Measurements from ENCODE around the gene HERC2.

DNA sequence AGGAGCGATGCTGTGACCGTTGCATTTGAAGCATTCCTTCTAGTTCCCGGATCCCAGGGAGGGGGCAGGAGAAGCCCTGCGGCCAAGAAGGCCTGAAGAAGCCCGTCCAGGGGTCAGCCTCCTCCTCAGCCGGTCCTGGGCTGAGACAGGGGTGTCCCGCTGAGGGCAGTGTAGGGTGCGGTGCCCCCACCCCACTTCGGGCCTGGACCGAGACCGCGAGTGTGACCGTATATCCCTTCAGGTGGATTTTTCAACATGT, 225.6 kb downstream of the HERC2 start:
- TF ChIP-seq, protein P1, sequence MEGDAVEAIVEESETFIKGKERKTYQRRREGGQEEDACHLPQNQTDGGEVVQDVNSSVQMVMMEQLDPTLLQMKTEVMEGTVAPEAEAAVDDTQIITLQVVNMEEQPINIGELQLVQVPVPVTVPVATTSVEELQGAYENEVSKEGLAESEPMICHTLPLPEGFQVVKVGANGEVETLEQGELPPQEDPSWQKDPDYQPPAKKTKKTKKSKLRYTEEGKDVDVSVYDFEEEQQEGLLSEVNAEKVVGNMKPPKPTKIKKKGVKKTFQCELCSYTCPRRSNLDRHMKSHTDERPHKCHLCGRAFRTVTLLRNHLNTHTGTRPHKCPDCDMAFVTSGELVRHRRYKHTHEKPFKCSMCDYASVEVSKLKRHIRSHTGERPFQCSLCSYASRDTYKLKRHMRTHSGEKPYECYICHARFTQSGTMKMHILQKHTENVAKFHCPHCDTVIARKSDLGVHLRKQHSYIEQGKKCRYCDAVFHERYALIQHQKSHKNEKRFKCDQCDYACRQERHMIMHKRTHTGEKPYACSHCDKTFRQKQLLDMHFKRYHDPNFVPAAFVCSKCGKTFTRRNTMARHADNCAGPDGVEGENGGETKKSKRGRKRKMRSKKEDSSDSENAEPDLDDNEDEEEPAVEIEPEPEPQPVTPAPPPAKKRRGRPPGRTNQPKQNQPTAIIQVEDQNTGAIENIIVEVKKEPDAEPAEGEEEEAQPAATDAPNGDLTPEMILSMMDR (IDR thresholded peaks at IDR 0.05; ENCODE audit: borderline replicate concordance, extremely low read depth, low read length, poor library complexity, severe bottlenecking) = no peak
- no peak for TF ChIP-seq EZH2 (IDR thresholded peaks at IDR 0.05; ENCODE audit: borderline replicate concordance, low read depth, low read length, severe bottlenecking)

Measured in DND-41 (cell line).